GM12873 (cell line): Measurements from ENCODE around the gene ANXA2.

Source experiments
- TF ChIP-seq, protein P1 (sequence below): IDR thresholded peaks from 2 replicates; pipeline ENCODE4 v1.5.1; 2012; ENCODE audit warnings: low read depth, mild to moderate bottlenecking, moderate library complexity, low read length, control low read depth; ENCODE audit not compliant: insufficient read depth; ENCODE audit errors: missing control alignments

The ANXA2 gene

DNA sequence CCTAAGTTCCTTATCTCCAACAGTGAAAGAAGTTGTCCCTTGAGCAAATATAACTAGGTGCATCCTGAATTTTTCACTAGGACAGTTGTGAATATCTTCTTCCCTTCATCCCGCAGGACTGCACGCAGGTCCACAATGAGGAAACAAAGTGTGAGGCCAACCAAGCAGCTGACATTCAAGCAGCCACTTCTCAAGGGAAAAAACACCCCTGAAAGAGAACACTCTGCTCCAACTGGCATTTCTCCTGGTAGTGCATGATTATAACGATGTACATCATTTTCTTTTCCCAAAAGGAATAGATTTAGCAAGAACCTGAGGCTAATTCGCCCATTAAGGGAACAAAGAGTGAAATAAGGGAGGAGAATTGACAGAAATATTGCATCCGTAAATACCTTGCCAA lies 74.5 kb downstream of the ANXA2 start:
- TF ChIP-seq, protein P1, sequence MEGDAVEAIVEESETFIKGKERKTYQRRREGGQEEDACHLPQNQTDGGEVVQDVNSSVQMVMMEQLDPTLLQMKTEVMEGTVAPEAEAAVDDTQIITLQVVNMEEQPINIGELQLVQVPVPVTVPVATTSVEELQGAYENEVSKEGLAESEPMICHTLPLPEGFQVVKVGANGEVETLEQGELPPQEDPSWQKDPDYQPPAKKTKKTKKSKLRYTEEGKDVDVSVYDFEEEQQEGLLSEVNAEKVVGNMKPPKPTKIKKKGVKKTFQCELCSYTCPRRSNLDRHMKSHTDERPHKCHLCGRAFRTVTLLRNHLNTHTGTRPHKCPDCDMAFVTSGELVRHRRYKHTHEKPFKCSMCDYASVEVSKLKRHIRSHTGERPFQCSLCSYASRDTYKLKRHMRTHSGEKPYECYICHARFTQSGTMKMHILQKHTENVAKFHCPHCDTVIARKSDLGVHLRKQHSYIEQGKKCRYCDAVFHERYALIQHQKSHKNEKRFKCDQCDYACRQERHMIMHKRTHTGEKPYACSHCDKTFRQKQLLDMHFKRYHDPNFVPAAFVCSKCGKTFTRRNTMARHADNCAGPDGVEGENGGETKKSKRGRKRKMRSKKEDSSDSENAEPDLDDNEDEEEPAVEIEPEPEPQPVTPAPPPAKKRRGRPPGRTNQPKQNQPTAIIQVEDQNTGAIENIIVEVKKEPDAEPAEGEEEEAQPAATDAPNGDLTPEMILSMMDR = no peak

DNA sequence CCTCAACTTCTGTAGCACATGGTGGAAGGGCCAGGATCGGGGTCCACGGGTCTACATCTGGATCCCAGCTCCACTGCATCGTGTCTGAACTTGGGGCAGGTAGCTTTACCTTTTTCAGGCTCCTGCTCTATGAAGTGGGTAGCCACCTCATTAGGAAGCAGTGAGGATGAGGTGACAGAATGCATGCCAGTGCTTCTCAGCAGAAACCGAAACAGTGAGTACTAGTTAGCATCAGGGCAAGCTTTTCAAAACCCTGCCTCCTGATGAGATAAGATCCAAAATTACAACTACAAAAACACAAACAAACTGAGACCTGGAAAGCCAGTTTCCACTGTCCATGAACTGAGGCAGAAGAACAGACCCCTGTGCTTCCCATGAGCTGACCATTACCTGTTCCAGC lies 77.4 kb downstream of the ANXA2 start:
- TF ChIP-seq, protein P1 = no peak

DNA sequence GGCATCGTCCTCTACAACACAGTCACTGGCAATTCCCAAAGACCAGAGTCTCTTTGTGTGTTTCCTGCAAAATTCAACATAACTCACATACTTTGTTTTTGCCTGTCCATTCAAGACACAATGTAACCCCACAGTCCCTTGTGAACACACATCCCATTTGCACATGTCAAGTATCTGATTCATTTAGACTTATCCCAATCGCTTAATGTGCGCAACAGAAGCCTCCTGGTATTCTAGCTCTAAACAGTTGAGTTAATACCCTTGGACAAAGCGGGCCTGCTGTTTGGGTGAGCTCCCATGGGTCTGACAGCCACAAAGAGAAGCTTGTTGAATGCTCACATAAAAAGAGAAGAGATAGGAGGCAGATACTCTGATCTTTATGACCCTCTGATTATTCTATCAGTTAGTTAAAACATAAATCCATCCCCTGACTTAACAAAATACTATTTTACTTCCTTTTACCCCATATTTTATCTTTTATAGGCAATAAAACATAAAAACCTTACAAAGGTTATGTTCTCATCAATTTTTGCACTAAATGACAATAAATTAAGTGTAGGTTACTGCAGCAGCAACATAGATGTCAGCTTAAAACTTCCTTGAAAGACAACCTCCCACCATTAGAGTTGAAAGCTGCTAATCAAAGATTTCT lies 79.4 kb downstream of the ANXA2 start:
- TF ChIP-seq, protein P1 = no peak

DNA sequence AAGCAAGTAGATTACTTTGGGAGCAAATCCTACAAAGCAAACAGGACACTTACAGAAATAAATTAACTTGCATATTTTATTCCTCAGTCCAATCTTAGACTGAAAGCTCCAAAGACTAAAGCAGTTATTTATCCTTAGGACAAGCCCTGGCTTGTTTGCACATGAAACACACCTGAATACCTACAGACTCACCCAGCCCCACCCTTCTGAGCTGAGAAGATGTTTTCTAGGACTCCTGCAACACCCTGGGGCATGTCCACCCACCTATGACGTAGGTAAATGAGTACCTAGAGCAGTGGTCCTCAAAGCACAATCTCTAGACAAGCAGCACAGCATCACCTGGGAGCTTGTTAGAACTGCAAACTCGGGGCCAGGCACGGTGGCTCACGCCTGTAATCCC lies 80.8 kb downstream of the ANXA2 start:
- TF ChIP-seq, protein P1 = no peak

DNA sequence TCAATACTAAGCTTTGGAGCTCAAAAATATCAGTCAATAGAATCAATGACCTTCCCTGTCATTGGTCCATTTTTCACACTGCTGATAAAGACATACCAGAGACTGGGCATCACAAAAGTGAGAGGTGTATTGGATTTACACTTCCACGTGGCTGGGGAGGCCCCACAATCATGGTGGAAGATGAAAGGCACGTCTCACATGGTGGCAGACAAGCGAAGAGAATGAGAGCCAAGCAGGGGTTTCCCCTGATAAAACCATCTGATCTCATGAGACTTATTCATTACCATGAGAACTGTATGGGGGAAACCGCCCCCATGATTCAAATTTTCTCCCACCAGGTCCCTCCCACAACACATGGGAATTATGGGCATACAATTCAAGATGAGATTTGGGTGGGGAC lies 81.9 kb downstream of the ANXA2 start:
- TF ChIP-seq, protein P1 = no peak

DNA sequence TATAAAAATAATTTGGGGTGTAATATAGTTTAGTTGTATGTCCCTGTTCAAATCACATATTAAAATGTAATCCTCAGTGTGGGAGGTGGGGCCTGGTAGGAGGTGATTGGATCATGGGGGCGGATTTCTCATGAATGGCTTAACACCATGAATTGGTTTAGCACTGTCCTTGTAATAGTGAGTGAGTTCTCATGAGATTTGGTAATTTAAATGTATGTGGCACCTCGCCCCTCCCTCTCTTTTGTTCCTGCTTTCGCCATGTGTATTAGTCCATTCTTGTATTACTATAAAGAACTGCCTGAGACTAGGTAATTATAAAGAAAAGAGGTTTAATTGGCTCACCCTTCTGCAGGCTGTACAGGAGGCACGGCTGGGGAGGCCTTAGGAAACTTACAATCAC lies 83.9 kb downstream of the ANXA2 start:
- TF ChIP-seq, protein P1 = no peak

DNA sequence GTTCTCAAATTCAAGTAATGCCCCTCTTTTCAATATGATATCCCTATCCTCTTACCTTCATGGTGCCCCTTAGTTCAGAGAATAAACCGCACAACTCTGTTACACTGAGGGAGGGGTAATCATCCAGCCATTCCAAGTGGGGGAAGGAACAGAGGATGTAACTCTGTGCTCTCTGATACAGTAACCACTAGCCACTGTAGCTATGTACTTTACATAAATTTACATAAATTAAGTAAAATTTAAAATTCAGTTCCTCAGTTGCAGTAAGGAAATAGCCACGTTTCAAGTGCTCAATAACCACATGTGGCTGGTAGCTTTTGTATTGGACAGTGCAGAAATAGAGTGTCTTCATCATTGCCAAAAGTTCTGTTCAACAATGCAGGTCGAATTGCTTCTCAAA lies 90.8 kb downstream of the ANXA2 start:
- TF ChIP-seq, protein P1 = no peak

DNA sequence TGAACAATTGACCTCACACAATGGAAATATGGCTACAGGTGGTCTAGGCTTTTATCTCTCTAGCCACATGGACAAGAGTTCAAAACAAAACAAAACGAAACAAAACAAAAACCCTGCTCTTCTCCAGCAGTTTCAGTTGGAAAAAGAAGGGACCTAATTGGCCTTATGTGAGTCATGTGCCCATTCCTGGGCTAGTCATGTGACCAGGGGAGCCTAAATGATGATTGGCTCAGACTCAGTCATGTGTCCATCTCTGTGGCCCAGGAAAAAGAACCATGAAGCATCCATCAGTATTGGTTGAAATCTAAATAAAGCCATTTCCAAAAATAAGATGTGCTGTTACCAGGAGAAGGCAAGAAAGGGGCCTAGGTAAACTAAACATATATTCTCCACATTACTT lies 96.8 kb downstream of the ANXA2 start:
- TF ChIP-seq, protein P1 = no peak
